Measurements from ENCODE around the gene COIL.
A peak's percentile ranks its signal among the peaks of the same experiment; 100 is the strongest.
"Not testable (repeated sequence)": the region's sequence is repeated elsewhere in the genome, so short reads cannot be mapped to it uniquely, and the experiment has no call there.

The COIL gene

DNA sequence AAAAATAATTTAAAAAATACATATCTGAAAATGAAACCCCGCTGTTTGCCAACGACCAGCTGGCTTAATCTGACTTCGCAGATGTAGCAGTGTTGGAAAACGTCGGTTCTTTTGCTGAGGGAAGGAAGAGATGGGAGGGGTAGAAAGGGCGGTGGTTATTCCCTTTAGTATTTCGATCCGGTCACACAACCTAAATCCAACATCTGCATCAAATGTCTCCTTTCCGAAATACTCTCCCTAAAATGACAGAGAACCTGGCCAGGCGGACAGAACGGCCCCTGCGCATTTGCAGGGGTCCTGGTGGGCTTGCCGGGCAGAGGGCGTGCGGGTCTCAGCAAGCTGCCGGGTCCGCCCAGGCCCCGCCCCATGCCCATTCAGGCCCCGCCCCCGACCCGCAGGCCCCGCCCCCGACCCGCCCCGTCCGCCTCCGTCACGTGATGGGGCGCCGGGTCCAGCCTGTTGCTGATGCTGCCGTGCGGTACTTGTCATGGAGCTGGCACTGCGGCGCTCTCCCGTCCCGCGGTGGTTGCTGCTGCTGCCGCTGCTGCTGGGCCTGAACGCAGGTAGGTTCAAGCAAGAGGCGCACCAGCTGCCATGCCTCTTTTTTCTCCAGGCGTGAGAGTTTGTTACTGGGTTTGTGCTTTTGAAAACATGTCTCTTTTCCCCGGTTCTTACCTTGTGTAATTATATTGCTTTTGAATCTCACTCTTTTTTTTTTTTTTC lies 17.0 kb upstream of the COIL start, which contains the start of gene SCPEP1:
SCPEP1 (plus strand) TSS at position 459 of the 723 bp plus-strand sequence; CDS start at position 488, 29 bp downstream.
- DNase-seq (ENCODE audit: low read depth in 2 of 2) = peak; percentile 32 to 36

DNA sequence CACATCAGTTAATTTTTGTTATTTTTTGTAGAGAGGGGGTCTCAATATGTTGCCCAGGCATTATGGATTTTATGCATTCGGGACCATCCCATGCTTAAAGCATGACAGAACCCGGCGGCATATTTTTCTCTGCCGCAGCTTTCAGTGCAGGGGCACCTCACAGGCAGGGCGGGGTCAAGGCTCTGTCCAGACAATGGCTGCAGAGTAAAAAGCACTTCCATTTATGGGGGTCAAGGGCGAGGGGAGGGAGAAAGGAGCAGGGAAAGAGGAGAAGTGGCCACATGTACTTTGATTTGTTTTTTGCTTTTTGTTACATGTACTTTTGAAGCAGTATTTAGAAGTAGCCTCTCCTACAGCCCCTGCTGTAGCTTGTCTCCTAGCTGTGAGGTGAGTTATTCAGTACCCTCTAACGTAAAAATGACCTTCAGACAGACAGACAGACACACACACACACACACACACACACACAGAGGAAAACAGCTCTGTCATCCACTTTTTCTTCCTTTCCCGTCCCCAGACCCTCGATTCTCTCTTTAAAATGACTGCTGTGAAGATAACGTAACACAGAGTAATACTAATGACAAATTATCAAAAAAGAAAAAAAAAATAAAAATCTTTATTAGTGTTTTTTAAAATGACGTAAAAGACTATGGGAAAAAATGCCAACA lies 16.2 kb upstream of the COIL start:
- no peak for DNase-seq (ENCODE audit: low read depth in 2 of 2)

DNA sequence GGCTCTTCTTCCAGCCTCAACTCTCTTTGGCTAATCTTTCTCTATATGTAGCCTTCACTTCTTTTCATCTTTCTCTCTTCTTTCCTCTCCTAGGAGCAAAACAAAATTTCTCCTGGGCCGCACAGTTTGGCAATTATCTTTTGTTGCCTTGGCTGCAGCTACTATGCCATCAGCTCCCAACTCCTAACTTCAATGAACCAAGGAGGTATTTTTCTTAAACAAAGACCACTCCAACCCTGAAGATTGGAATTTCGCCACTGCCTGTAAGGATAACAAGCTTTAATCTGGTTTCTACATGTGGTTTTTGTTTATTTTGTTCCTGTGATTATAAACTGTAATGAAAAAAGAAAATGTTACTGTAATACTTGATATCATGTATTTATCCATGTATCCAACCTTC lies 14.8 kb upstream of the COIL start:
- DNase-seq (ENCODE audit: low read depth in 2 of 2) = no peak

DNA sequence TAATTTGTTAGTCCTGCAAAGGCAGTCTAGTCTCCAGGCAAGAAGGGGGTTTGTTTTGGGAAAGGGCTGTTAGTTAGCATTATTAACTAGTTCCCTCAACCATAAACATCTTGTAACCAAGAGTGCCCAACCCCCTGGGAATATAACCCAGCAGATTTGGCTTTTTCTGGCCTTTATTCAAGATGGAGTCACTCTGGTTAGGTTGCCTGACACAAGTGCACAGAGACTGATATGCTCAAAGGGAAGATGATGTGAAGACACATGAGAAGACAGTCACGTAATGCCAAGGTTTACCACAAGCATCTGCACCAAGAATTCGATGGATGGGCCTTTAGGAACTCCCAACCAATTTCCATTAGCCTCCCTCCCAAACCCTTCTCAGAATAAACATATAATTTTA lies 13.2 kb upstream of the COIL start:
- no peak for DNase-seq (ENCODE audit: low read depth in 2 of 2)

DNA sequence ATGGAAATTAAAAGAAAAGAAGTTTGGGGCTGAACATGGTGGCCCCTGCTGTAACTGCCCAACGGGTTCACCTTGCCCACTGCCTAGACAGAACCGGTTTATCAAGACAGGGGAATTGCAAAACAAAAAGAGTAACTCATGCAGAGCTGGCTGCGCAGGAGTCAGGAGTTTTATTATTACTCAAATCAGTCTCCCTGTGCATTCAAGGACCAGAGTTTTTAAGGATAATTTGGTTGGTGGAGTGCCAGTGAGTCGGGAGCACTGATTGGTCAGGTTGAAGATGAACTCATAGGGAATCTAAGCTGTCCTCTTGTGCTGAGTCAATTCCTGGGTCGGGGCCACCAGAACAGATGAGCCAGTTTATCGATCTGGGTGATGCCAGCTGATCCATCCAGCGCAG lies 12.7 kb upstream of the COIL start:
- no peak for DNase-seq (ENCODE audit: low read depth in 2 of 2)

DNA sequence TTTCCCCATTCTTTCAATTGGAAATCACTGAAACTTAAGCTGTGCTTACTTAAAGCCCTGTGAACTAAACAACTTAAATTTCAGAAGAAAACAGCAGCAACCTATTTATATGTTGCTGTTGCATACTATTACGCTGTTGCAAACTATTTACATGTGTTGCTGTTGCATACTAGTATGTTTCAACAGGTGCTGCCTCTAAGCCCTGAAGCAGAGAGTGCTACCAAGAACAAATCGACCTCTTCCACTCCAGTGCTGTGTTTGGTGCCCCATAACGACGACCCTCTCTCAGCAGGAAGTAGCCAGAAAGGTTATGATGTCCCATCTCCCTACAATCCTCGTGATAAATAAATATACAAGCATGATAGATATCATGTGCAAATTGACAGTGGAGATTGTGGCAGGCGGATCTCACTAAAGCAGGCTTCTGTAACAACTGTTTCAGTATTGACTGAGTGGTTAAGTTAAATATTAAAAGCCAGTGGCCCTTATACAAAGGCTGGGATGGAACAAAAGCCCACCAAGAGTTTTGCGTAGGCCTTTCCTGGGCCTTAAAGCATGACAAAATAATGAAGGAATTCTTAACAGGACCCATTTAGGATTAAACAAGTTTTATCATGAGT lies 11.4 kb upstream of the COIL start:
- DNase-seq (ENCODE audit: low read depth in 2 of 2) = no peak

DNA sequence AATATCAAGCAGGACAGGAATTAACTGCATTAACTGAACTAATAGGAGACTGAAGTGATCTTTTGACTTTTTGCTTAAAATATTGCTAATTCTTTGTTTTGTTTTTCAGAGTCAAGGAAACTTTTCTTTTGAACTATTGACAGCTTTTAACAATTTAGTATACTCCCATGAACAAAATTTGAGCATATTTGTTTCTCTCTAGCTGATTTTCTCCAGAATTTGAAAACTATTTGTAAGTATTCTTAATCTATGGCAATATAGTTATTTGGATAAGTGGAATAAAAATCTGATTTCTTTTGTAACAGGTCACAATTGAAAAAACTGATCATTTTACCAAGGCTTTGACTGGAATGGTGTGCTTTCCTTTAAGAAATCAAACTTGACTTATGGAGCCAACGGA lies 10.1 kb upstream of the COIL start:
- DNase-seq (ENCODE audit: low read depth in 2 of 2) = no peak

DNA sequence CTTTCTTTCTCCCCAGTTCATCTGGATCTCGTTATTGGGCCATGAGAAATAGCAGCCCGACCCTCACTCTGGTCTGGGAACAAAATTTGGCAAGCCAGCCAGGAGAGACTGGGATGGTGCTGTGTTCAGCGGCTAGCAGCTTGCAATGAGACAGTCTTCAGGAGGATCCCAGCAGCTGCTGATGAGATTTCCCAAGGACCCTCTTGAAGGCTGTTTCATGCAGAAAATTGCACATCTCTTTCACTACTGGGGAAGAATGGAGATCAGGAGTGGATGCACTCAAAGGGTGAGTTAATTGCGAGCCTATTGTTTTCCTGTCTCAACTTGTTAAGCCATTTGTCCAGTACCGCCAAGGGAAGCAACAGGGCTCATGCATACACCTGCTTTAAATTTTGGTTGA lies 5.5 kb upstream of the COIL start:
- no peak for DNase-seq (ENCODE audit: low read depth in 2 of 2)

DNA sequence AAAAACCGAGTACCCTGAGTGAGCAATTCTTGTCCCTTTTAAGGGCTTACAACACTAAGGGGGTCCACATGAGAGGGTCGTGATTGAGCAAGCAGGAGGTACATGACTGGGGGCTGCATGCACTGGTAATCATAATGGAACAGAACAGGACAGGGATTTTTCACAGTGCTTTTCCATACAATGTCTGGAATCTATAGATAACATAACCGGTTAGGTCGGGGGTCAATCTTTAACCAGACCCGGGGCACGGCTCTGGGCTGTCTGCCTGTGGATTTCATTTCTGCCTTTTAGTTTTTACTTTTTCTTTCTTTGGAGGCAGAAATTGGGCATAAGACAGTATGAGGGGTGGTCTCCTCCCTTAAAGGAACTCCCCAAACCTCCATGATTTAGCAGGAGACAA lies 4.8 kb upstream of the COIL start:
- not testable (repeated sequence) for DNase-seq (ENCODE audit: low read depth in 2 of 2)

DNA sequence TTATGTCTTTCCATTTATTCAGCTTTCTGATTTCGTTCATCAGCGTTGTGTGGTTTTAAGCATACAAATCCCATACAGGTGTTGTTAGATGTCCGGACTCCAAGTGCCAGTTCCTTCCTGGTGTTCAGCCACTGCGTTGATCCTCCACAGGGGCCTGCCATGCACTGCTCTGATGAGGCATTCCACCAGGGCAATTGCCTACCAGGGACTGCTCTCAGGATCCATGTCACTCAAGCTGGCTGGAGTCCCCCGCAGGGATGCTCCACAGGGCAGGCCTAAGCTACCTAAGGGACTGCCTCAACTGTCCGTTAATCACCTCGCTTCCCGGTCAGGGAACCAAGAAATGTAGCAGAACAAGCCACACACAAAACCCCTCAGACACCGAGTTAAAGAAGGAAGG lies 4.4 kb upstream of the COIL start:
- not testable (repeated sequence) for DNase-seq (ENCODE audit: low read depth in 2 of 2)

DNA sequence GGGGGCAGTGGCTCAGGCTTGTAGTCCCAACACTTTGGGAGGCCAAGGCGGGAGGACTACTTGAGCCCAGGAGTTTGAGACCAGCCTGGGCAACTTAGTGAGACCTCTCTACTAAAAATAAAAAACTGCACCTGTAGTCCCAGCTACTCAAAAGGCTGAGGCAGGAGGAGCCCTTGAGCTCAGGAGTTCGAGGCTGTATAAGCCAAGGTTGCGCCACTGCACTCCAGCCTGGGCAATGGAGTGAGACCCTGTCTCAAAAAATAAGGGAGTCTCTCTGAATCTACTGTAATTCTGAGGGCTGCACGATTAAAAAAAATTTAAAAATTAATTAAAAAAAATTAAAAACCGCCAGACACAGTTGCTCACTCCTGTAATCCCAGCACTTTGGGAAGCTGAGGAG lies 3.9 kb downstream of the COIL start:
- DNase-seq (ENCODE audit: low read depth in 2 of 2) = no peak

DNA sequence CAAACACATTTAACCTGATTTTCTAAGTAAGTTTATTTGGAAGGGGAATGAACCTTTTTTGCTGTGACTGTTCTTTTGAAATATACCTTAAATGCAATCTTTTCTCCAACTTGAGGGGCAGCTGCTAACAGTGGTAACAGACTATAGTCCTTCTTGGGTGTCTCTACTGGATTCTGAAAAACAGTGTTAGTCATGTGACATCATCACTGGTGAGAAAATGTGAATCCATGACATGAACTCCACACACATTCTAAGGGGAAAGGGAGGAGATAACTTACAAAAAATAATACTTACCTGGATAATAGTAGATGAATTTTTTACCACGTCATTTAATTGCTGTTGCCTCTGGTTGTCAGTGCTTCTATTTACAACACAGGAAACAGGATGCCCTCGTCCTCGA lies 11.3 kb downstream of the COIL start:
- DNase-seq (ENCODE audit: low read depth in 2 of 2) = no peak

DNA sequence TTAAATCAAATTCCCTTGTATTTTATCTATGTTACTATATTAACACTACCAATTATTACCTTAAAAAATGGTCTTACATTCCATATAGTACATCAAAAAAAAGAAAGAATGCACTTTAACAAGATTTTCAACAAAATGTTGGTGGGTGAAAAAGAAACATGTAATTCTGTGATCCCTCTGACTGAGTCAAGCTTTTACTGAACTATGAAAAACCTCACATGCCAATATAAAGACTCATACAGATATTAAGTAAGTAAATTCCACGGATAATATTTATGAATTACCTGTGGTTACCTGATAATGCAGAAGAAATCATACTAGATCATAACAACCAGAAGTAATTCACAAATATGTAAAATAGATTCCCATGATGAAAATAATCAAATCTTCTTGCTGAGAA lies 12.4 kb downstream of the COIL start:
- DNase-seq (ENCODE audit: low read depth in 2 of 2) = no peak

DNA sequence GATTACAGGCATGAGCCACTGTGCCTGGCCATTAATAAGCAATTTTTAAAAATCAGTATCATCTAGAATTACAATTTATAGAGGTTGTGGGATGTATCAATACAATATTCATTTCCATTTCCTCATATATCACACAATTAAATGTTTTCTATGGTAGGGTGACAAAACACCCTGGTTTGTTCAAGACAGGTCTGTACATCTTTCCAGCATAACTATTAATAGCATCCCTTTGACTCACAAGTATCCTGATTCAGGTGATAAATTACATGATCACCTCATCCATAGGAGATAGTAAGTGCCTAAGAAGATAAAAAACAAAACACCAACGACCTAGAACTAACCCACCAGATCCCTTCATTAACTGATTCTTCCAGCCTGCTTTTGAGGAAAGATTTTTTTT lies 13.1 kb downstream of the COIL start:
- no peak for DNase-seq (ENCODE audit: low read depth in 2 of 2)

DNA sequence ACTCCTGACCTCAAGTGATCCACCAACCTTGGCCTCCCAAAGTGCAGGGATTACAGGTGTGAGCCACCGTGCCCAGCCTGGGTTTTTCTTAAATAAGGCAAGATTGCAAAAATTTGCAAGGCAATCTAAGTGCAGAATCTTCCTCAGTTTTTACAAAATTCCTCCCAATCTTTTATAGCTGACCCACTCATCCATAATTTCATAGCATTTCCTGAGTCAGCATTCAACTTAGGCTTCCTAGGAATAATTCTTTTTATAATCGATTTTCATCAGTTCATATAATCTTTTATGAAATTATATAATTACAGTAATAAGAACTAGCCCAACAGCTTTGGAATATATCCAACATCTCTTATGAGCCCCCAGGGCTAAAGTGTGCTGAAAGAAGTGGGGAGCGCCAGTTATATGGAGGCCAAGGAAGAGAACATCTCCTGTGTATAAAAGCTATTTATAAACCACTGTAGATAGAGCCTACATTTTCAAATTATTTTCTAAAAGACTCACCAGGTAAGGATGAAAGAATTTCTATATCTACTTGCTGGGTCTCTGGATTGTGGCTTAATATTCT lies 14.8 kb downstream of the COIL start:
- DNase-seq (ENCODE audit: low read depth in 2 of 2) = no peak

DNA sequence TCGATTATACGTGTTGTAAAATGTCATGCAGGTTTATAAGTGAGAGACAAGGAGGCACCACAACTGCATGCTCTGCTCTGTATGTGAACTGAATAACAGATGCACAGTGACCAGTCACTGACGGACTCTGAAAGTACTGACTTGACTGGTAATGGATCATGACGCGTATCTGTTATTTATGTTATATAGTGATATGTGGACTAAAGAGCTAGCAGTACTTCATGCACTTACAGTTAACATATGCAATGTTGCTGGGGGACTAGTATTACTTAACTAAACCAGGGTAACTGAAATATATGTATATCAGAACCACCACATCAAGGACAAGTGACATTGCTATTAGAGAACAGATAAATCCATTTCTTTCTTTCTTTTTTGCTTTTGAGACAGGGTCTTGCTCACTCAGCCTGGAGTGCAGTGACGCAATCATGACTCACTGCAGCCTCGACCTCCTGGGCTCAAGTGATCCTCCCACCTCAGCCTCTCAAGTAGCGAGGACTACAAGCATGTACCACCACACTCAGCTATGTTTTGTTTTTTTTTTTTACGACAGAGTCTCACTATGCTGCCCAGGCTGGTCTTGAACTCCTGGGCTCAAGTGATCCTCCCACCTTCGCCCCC lies 17.2 kb downstream of the COIL start:
- no peak for DNase-seq (ENCODE audit: low read depth in 2 of 2)

DNA sequence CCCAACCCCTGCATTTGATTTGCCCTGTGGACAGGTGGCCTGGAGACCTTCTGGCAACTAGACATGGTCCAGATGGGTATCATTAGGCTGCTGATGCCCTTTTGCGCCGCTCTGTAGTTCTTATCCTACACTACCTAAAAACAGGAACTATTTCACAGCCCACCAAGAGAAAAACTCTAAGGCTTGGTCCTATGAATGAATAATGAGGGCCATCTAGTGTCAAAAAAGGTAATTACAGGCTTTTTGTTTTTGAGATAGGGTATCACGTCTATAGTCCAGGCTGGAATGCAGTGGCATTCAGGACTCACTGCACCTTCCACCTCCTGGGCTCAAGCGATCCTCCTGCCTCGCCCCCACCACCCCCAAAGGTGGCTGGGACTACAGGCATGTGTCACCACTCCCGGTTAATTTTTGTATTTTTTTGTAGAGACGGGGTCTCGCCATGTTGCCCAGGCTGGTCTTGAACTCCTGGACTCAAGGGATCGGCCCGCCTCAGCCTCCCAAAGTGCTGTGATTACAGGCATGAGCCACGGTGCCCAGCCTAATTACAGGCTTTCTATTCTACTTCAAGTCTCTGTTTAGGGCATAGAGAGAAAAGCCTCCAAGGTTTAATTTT lies 20.9 kb downstream of the COIL start:
- peak; percentile 44 to 46 for DNase-seq (ENCODE audit: low read depth in 2 of 2)

DNA sequence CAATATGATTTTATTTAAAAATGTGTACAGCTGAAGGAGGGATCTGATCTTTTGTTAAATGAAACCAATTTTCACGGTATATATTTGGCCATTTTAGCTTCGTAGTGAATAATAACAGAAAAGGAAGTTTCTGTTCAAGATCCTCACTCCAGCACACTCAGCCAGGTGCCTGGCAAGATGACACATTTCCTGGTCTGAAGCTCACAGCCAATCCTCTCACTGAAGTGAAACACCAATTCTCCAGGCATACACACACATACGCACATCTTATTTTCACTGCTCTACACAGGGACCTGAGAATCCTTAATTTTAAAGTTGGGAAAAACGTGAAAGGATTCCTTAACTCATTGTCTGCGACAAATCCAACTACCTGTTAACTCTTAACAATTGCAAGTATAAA lies 22.6 kb downstream of the COIL start:
- DNase-seq (ENCODE audit: low read depth in 2 of 2) = not testable (repeated sequence)

DNA sequence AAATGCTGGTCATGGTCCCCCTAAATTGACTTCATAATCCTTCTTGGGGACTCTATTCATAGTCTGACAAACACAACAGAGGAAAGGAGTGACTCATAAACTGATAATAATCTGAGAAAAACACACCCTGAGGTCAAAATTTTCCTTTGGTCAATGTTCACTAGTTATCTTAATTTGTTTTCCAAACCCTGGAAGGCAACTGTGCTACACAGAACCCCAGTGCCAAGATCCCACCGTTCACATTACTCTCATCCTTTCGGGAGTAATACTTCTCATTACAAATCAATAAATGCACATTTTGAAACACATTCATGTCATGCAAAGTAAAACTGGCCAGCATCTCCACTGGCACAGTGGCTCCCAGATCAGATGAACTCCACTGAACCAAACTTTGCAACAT lies 23.2 kb downstream of the COIL start:
- DNase-seq (ENCODE audit: low read depth in 2 of 2) = no peak

DNA sequence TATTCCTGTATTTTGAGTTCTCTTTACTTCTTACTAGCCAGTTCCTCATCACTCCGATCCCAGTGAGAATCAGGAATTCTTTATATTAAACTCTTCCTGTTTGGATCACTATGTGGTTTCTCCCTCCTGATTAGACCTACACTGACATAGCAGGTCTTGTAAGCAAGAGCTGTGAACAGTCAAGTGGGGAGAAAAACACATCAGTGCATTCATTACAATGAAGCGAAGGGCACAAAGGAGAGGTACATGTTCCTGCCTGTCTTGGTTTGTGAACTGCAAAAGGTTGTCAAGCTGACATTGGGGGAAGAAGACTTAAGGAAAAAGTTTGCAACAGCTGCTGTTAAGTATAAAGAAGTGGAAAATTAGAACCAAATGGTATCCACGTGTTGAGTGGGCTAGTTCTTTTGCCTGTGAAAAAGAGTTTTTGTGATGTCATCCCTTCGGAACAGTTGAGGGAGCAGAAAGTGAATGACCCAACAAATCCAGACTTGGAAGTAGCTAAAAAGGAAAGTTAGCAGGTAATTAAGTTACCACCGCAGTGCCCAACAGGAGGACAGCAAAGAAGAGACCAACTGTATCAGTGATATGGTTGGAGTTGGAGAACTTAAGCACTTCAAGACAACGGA lies 24.0 kb downstream of the COIL start:
- DNase-seq (ENCODE audit: low read depth in 2 of 2) = no peak

DNA sequence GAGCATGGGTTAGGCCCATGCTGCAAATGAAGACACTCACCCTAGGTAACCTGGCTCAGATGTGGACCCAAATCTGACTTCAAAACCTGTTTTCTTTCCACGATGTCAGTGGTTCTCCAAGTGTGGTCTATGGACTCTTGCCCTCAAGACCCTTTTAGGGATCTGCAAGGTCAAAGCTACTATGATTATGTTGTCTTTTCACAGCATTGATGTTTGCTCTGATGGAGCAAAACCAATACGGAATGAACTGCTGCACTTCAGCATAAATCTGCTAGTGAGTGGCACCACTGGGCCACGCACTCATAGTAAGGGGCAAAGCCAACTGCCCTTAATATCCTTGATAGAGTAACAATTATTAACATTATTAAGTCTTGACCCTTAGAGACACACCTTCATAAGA lies 25.4 kb downstream of the COIL start:
- DNase-seq (ENCODE audit: low read depth in 2 of 2) = no peak

Measured in fibroblast of skin of left quadriceps (primary cell).